AG09319 (cell line): Measurements from ENCODE around the gene TMEM131L.
"Not testable (repeated sequence)": the region's sequence is repeated elsewhere in the genome, so short reads cannot be mapped to it uniquely, and the experiment has no call there.

Source experiments
- DNase-seq: peaks from one replicate; pipeline ENCODE4 v3.0.0-alpha.2; 2010; ENCODE audit warnings: low read depth; ENCODE audit errors: extremely low read depth
- CTCF ChIP-seq: IDR thresholded peaks from 2 replicates; pipeline ENCODE4 v1.5.1; 2011; ENCODE audit warnings: low read depth, mild to moderate bottlenecking, inconsistent platforms, low read length, moderate library complexity

TMEM131L gene

GRCh38 chr4:153466081-153466948 is at the start of gene TMEM131L:
TMEM131L (plus strand) TSS chr4:153466360; CDS start chr4:153466398, 38 bp downstream.
- no peak for DNase-seq
- peak; percentile 12; the same call in 1 of the 2 replicates for TF ChIP-seq CTCF

GRCh38 chr4:153416456-153416855 is 49.7 kb upstream of the TMEM131L start:
- DNase-seq: not testable (repeated sequence)

GRCh38 chr4:153418121-153418520 is 48.0 kb upstream of the TMEM131L start:
- no peak for TF ChIP-seq CTCF
- DNase-seq: no peak

- no peak for TF ChIP-seq CTCF
- no peak for DNase-seq
These were observed 47.6 kb upstream of the TMEM131L start for GRCh38 chr4:153418558-153418957.

- TF ChIP-seq CTCF: no peak
- no peak for DNase-seq
These were observed 47.1 kb upstream of the TMEM131L start for GRCh38 chr4:153419029-153419428.

- no peak for TF ChIP-seq CTCF
- DNase-seq: no peak
These were observed 46.4 kb upstream of the TMEM131L start for GRCh38 chr4:153419673-153420278.

GRCh38 chr4:153420361-153420760 is 45.8 kb upstream of the TMEM131L start:
- DNase-seq: no peak

More at GRCh38 chr4:153420361-153420760, 45.8 kb upstream of the TMEM131L start:
- TF ChIP-seq CTCF: no peak
